NCI-H82 treated with DMSO at 0.1 percent for 48 hours (cell line): ENCODE data around the gene GCFC2.

ENCODE experiments used
- DNase-seq: peaks from one replicate; lab custom pipeline; 2025; ENCODE audit not compliant: unreplicated experiment; lab: John Stamatoyannopoulos, UW

Gene GCFC2

DNA sequence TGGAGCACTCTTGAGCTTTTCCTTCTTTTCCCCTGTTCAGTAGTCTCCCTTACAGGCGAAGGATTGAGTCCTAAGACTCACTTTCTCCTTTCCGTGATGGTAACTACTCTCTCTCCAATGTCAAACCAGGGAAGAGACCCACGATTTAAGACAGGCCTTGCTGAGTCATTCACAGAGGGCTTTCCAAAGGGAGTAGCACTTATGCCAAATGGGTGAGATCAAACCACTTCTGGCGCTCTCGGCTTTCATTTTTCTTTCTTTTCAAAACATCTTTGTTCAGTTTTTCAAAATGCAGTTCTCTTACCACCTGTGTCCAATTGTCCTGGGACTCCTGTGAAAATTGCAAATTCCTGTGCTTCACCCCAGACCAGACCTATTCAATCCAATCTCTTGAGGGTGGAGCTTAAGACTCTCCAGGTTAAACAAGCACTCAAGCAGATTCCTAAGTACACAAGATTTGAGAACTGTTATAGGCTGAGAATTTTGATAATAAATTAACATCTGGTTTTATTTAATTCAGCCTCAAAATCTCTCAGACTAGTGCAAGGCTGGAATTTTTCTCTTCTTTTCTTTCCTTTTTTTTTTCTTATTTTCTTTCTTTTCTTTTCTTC is 78.5 kb downstream of the GCFC2 start:
- no peak for DNase-seq

DNA sequence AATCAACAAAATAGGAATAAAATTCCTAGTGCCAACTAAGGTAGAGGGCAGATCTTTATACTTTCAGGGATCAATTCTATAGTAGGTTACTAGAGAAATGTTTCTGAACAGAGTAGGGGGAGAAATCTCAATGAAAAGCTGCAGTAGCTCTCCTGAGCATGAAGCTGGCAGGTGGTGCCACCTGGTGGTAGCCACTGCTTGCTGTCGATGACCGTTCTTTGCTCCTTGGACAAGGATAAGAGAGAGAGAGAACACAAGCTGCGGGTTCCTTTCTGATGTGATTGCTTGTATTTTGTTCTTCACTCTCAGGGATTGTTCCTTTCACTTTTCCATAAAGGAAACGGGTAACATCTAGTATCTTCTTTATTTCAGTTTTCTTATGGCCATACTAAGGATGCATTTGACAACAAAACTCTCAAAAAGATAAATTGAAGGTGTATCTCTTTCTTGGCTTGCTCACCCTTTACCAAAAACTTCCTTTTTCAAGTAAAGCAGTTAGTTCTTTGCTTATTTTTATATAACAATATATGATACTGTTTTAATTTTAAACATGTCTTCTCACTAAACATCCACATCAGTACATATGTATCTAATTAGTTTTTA is 82.7 kb downstream of the GCFC2 start:
- peak; percentile 53 for DNase-seq

DNA sequence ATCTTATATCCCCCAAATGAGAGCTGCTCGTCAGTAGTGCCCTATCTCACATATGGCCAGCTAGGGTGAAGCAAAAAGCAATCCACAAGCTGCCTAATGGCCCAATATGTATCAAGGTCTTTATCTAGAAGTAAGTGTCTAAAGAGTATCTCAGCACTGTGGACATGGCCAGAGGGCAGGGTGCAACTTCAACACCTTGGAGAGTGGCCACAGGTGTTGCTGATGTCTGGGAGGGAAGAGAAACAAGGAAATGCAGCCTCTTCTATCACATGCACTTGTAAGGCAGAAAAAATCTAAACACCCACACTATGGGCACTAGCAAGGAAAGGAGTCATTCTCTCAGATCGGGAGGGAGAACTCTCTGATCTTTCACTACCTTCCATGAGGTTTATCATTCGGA is 87.8 kb downstream of the GCFC2 start:
- DNase-seq, result no peak

DNA sequence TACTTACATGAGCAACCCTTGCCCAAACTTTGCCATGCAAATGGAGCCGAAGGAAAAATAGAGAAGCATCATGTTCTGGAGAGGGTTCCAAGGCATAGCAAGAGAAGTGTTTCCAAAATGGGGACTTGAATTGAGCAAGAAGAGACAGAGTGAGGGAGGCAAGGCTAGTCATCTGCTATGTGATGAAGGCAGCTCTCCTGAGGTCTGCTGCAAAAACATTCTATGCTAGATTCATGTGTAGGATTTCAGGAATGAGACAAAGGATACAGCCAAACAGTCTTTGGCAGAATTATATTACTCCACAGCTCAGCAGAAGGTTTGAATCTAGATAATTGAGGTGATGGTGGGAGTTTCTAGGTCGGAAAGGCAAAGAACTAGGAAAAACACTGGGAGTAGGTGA is 88.2 kb downstream of the GCFC2 start:
- no peak for DNase-seq

DNA sequence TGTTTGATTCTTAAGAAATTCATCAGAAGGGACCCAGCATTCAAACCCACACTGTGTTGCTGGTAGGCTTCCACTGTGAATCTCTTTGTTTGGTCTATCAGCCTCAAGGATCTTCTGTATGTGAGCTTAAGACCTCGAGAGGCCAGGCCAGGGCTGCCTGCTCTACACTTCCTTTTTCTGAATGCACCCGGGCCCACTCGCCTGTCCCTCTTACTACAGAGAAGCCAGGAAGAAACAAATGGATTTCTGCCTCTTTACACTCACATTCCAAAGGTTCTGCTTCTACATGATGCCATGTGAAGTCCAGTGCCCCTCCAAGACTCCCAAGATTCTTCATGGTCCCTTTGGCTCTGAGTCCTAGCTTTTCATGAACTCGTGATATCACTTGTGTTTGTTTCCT is 89.5 kb downstream of the GCFC2 start:
- no peak for DNase-seq

DNA sequence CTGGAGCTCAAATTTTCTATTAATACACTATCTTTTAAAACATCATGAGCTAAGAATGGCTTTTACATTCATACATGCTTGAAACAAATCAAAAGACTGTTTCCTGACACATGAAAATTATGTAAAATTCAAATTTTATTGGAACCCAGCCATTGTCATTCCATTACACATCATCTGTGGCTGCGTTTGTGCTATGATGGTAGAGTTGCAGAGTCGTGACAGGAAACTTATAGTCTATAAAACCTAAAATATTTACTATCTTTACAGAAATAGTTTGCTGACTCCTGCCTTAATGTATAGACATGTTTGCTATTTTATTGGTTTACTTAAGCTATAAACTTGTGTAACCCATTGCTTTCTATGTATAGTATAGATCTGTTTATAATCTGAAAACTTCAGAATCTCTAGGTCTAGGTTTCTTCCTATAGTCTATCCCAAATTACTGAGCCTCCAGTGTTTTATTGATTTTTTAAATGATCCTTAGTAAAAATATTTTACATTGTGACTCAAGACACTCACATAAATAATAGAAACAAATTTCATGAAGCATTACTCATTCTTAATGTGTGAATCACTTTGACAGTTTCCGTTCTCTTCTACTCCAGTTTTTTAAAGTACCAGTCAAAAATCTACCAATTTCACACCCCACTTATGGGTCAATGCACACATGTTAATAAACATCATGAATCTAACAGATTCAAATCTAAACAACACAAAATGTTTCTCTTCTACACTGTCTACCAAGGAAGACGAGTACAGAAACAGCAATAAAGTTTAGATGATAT is 90.6 kb downstream of the GCFC2 start:
- no peak for DNase-seq

DNA sequence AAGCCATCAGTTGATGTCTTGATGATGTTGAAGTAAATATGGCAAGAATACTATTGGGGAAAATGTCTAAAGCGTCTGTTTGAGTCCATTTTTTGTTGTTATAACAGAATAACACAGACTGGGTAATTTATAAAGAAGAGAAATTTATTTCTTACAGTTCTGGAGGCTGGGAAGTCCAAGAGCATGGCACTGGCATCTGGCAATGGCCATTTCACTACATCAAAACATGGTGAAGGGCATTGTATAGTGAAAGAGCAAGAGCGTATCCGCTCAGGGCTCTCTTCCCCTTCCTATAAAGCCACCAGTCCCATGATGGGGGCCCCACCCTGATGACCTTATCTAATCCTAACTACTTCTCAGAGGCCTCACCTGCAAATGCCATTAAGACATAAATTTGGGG is 93.8 kb downstream of the GCFC2 start:
- no peak for DNase-seq

DNA sequence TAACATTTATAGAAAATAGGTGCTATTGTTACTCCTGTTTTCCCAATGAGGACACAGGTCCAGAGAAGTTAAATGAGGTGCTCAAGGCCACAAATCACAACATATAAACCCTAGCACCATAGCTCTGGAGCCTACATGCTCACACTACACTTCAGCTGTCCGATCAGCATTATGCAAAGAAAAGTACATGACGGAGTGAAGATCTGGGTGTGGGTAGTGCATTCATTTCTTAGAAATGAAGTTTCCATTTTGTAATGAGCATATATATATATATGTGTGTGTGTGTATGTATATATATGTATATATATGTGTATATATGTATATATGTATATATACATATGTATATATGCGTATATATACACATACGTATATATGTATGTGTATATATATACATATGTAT is 94.3 kb downstream of the GCFC2 start:
- no peak for DNase-seq

DNA sequence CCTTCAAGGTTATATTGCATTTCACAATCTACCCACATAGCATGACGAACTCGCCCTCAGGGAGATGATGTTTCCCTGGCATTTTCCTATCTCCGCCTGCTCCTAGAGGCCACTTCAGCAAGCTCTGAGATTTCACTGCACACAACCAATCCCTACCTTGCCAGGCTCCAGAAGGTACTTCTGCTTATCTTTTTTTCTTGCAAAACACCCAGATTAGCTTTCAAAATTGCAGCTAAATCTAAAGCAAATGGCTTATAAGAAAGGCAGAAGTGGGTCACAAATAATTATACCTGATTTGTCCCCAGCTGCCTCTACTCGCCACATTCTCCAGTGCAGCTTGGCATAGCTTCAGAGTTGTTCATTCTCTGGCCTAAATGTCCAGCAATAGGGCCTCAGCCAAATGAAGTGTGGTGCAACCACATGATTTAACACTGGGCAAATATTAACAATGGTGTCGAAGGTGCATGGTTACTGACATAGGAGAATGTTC is 96.5 kb downstream of the GCFC2 start:
- no peak for DNase-seq

DNA sequence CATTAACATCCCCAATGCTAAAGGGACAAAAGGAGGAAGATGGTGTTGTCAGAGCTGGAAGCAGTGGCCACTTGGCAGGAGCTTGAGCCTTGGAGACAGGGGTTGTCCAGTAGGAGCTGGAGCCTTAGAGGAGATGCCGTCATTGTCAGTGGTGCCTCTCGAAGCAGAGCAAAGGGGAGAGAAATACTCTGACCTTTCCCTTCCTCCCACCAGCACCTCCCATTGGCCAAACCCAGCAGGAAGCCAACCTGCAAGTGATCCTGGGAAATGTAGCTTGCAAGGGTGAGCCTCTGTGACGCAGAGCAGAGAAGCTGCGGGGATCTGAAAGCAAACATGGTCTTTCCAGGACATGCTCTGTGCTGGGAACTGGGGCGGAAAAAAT is 97.9 kb downstream of the GCFC2 start:
- DNase-seq, result no peak
